Endothelial cell (in vitro differentiated cells): ENCODE results near the gene FIGLA. TPM values are rescaled to one million over a fixed set of nuclear protein-coding genes. Genes with fewer than 3 reads are reported as not detected.

Source experiments
- DNase-seq: peaks from one replicate; pipeline ENCODE4 v3.0.0; 2021; ENCODE audit warnings: low spot score
- H3K27ac Mint-ChIP-seq: one replicate; pipeline ENCODE4 v1.8.0; 2021; ENCODE audit warnings: mixed read lengths, inconsistent platforms; ENCODE audit not compliant: unreplicated experiment
- H3K27me3 Mint-ChIP-seq: one replicate; pipeline ENCODE4 v1.8.0; 2021; ENCODE audit warnings: mild to moderate bottlenecking, moderate library complexity, mixed read lengths, inconsistent platforms; ENCODE audit not compliant: unreplicated experiment
- H3K36me3 Mint-ChIP-seq: one replicate; pipeline ENCODE4 v1.8.0; 2021; ENCODE audit warnings: mild to moderate bottlenecking, low read depth, mixed read lengths, inconsistent platforms; ENCODE audit not compliant: unreplicated experiment
- H3K4me1 Mint-ChIP-seq: one replicate; pipeline ENCODE4 v1.8.0; 2021; ENCODE audit warnings: mild to moderate bottlenecking, mixed read lengths, inconsistent platforms; ENCODE audit not compliant: unreplicated experiment
- H3K4me3 Mint-ChIP-seq: one replicate; pipeline ENCODE4 v1.8.0; 2021; ENCODE audit warnings: mild to moderate bottlenecking, mixed read lengths, inconsistent platforms; ENCODE audit not compliant: unreplicated experiment
- H3K9me3 Mint-ChIP-seq: one replicate; pipeline ENCODE4 v1.8.0; 2021; ENCODE audit warnings: mixed read lengths, inconsistent platforms; ENCODE audit not compliant: unreplicated experiment
- CTCF ChIP-seq: fragments of 200-600 bp; sonication (generic); IDR thresholded peaks from one replicate; pipeline ENCODE4 v1.5.0; 2021; ENCODE audit warnings: antibody characterized with exemption; ENCODE audit not compliant: unreplicated experiment
- total RNA-seq: library from RNA; stranded (reverse); fragmentation: NEBNext Ultra II Directional; extraction: Animal tissue kit (Norgen Biotek cat#: 25700); gene quantifications from one replicate; pipeline ENCODE4 v1.2.1, GENCODE V29; 2021; ENCODE audit not compliant: unreplicated experiment

The FIGLA gene
- total RNA-seq, 1 donor from 2014 or later = not detected

DNA sequence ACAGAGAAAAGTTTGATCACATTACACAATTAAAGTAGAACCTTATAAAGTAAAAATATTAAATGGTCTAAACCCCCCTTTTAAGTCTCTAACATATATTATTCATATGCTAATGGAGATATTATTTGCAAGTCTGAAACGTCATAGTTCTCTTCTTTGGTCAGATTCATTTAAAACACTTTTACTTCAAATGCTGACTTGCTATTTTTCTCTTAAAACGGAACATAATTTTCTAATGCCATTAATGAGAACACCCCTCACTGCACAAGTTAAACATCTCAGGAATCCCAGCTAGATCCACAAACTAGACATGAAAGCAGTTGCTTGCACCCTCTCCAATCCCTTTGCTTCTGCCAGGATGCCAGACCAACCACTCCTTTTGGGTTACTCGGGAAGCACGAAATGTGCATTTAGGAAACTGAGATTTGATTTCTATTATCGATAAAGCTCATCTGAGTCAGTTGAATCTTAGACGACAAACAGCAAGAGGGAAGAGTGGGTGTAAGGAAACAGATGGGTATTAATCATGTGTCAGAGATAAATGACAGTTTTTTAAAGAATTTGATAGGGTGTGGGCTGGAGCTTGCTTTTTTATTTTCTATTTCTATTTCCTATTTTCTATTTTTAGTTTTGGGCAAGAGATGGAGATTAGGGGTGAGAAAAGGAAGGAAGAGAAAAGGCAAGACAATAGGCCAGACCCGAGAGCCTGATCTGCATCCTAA, 23.9 kb downstream of the FIGLA start:
- Mint-ChIP-seq H3K27me3 (peaks cover 2% of the 10 kb centered on the region), H3K9me3 (no peaks in the 10 kb centered on the region), H3K27ac (peak overlapping the region; percentile 85), H3K4me1 (peaks cover 11% of the 10 kb centered on the region), H3K36me3 (no peaks in the 10 kb centered on the region), H3K4me3 (peak overlapping the region; percentile 94)
- TF ChIP-seq CTCF = no peak
- no peak for DNase-seq

DNA sequence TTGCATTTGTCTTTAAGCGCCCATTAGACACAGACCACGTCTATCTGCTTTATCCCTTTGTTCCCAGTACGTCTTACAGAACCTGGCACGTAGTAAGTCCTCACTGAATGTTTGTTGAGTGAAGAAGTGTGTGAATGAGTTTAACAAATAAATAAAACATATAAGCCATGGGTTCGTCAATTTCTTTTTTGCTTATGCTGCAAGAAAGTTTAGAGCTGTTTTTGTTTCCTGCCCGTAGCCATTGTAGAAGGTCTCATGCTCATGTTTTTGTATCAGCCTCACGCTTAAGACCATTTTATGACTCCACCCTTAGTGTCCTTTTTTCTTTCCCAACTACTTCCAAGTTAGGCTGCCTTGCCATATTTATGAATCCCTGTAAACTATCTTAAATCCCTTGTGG, 24.9 kb downstream of the FIGLA start:
- no peaks in the 10 kb centered on the region for H3K9me3 Mint-ChIP-seq
- peaks cover 11% of the 10 kb centered on the region for H3K4me1 Mint-ChIP-seq
- no peak for DNase-seq
- H3K4me3 Mint-ChIP-seq = no peak overlapping the region
- no peaks in the 10 kb centered on the region for H3K36me3 Mint-ChIP-seq
- H3K27ac Mint-ChIP-seq = no peak overlapping the region
- peaks cover 2% of the 10 kb centered on the region for H3K27me3 Mint-ChIP-seq
- TF ChIP-seq CTCF = no peak

DNA sequence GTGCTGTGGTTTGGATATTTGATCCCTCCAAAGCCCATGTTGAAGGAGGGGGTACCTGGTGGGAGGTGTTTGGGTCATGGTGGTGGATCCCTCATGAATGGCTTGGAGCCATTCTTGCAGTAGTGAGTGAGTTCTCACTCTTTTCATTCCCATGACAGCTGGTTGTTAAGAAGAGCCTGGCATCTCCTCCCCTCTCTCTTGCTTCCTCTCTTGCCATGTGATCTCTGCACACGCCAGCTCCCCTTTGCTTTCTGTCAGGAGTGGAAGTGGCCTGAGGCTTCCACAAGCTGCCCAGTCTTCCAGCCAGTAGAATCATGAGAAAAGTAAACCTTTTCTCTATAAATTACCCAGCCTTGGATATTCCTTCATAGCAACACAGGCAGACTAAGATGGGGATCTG, 31.0 kb downstream of the FIGLA start:
- Mint-ChIP-seq H3K4me1 (peaks cover 4% of the 10 kb centered on the region), H3K27me3 (peaks cover 1% of the 10 kb centered on the region), H3K9me3 (no peaks in the 10 kb centered on the region), H3K27ac (no peak overlapping the region), H3K36me3 (no peaks in the 10 kb centered on the region), H3K4me3 (no peak overlapping the region)
- DNase-seq = no peak
- no peak for TF ChIP-seq CTCF

GRCh38 chr2:70757966-70758365, 32.5 kb downstream of the FIGLA start:
- peaks cover 4% of the 10 kb centered on the region for H3K4me1 Mint-ChIP-seq
- H3K9me3 Mint-ChIP-seq = no peaks in the 10 kb centered on the region
- H3K36me3 Mint-ChIP-seq = no peaks in the 10 kb centered on the region
- TF ChIP-seq CTCF = no peak
- H3K4me3 Mint-ChIP-seq = no peak overlapping the region
- H3K27ac Mint-ChIP-seq = no peak overlapping the region
- peaks cover 1% of the 10 kb centered on the region for H3K27me3 Mint-ChIP-seq
- DNase-seq = no peak

DNA sequence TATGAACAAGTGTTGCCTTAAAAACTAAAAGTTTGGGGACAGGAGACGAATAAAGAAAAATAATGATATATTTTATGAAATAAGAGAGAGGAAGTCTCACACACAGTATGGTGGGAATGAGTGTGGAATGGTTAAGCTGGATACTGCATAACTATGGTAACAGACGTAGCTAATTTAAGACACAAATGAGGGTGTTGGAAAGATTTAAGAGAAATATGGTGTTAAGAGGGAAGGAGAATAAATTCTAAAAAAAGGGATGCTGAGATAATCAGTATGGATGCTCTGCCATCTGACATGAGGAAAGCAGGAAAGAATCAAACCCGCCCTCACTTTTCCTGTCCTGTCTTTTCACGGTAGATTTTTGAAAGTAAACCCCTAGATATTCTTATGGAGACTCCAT, 33.1 kb downstream of the FIGLA start:
- no peak for TF ChIP-seq CTCF
- peaks cover 1% of the 10 kb centered on the region for H3K27me3 Mint-ChIP-seq
- H3K4me3 Mint-ChIP-seq = no peak overlapping the region
- H3K36me3 Mint-ChIP-seq = no peaks in the 10 kb centered on the region
- H3K9me3 Mint-ChIP-seq = no peaks in the 10 kb centered on the region
- DNase-seq = no peak
- peaks cover 4% of the 10 kb centered on the region for H3K4me1 Mint-ChIP-seq
- H3K27ac Mint-ChIP-seq = no peak overlapping the region
